HCT116 (cell line): ENCODE measurements around the gene LMBR1. TPM values are rescaled to one million over a fixed set of nuclear protein-coding genes. Genes with fewer than 3 reads are reported as not detected.
"Not testable (repeated sequence)": the region's sequence is repeated elsewhere in the genome, so short reads cannot be mapped to it uniquely, and the experiment has no call there.

Source experiments
- ATAC-seq: fragments of 200-7000 bp; cut with Tn5 transposase; 2 replicates; pipeline ENCODE4 v1.9.1; 2020; ENCODE audit warnings: mild to moderate bottlenecking, moderate library complexity
- BruUV-seq: library from RNA; stranded (reverse); fragments of 400-500 nt; replicated peaks from 2 replicates; lab custom pipeline; 2021; lab: Mats Ljungman, UMichigan
- CTCF ChIA-PET: fragments of 300-600 bp; sonication (Branson Sonifier 250); formaldehyde crosslinking; loops from one replicate; lab custom pipeline; 2021; ENCODE audit warnings: antibody characterized with exemption; lab: Charles Lee
- POLR2A ChIA-PET: fragments of 300-600, 350-600 bp; sonication (Branson Sonifier 250); formaldehyde crosslinking; loops from one replicate; lab custom pipeline; 2021; ENCODE audit warnings: antibody characterized with exemption; lab: Charles Lee
- RAD21 ChIA-PET, 2 experiments: fragments of 300-600 bp; sonication (Branson Sonifier 250); formaldehyde crosslinking; loops; one replicate each; lab custom pipeline; 2023; ENCODE audit warnings: low total read pairs in 2 of 2; ENCODE audit not compliant: uncharacterized antibody in 2 of 2, unreplicated experiment in 2 of 2, low non-redundant PET in 1 of 2; lab: Charles Lee
- DNase-seq: peaks from one replicate; pipeline ENCODE4 v3.0.0-alpha.2; 2010; ENCODE audit warnings: low read depth, low spot score
- H2AFZ ChIP-seq: fragments of 200-600 bp; shearing (Covaris generic), sonication (generic); 2 replicates; pipeline ENCODE4 v1.6.1; 2017; ENCODE audit warnings: low read depth, mixed run types, mixed read lengths, antibody characterized with exemption, low read length; ENCODE audit not compliant: poor library complexity, severe bottlenecking
- H3K27ac ChIP-seq: 2 replicates; pipeline ENCODE4 v1.5.1; 2012; ENCODE audit warnings: low read depth, low read length
- H3K27me3 ChIP-seq: fragments of 200-600 bp; sonication (generic); 2 replicates; pipeline ENCODE4 v1.6.1; 2016; ENCODE audit warnings: mixed run types, low read length, mixed read lengths; ENCODE audit not compliant: insufficient read depth
- H3K36me3 ChIP-seq, 2 experiments: fragments of 200-500 bp in 1 of 2; fragments of 200-600 bp in 1 of 2; sonication (Bioruptor generic) in 1 of 2; sonication (generic) in 1 of 2; 2 replicates each; pipeline versions ENCODE4 v1.5.1 to v1.6.1; 2014 to 2016; ENCODE audit warnings: low read length in 2 of 2, inconsistent platforms in 1 of 2, mixed read lengths in 1 of 2, mixed run types in 1 of 2; ENCODE audit not compliant: insufficient read depth in 2 of 2, control insufficient read depth in 1 of 2
- H3K4me1 ChIP-seq, 2 experiments: fragments of 200-600 bp in 1 of 2; sonication (generic) in 1 of 2; 2 replicates each; pipeline versions ENCODE4 v1.5.1 to v1.6.1; 2012 to 2017; ENCODE audit warnings: low read length in 2 of 2, inconsistent platforms in 1 of 2, mild to moderate bottlenecking in 1 of 2, mixed read lengths in 1 of 2, mixed run types in 1 of 2, moderate library complexity in 1 of 2; ENCODE audit not compliant: insufficient read depth in 2 of 2, control insufficient read depth in 1 of 2
- H3K4me2 ChIP-seq: fragments of 200-600 bp; sonication (generic); 2 replicates; pipeline ENCODE4 v1.6.1; 2017; ENCODE audit warnings: mixed run types, low read length, mixed read lengths
- H3K4me3 ChIP-seq, 2 experiments: fragments of 200-600 bp in 1 of 2; sonication (generic) in 1 of 2; replicated peaks in 1 of 2; 2 replicates each; pipeline ENCODE4 v1.5.1; 2011 to 2016; ENCODE audit warnings: low read length in 2 of 2, control low read depth in 1 of 2, low read depth in 1 of 2, mild to moderate bottlenecking in 1 of 2, mixed read lengths in 1 of 2, mixed run types in 1 of 2
- H3K79me2 ChIP-seq: fragments of 200-600 bp; sonication (generic); 2 replicates; pipeline ENCODE4 v1.6.1; 2017; ENCODE audit warnings: mild to moderate bottlenecking, mixed run types, low read length, moderate library complexity, mixed read lengths; ENCODE audit not compliant: insufficient read depth
- H3K9ac ChIP-seq: fragments of 200-600 bp; sonication (generic); 2 replicates; pipeline ENCODE4 v1.6.1; 2016; ENCODE audit warnings: low read length, mixed read lengths
- H3K9me2 ChIP-seq: fragments of 200-600 bp; sonication (generic), shearing (Covaris generic); 2 replicates; pipeline ENCODE4 v1.6.1; 2017; ENCODE audit warnings: mixed run types, mild to moderate bottlenecking, moderate library complexity; ENCODE audit not compliant: insufficient read depth
- H3K9me3 ChIP-seq, 2 experiments: fragments of 200-500 bp in 1 of 2; fragments of 200-600 bp in 1 of 2; sonication (Bioruptor generic) in 1 of 2; sonication (generic) in 1 of 2; 2 replicates each; pipeline ENCODE4 v1.6.1; 2014 to 2017; ENCODE audit warnings: low read length in 2 of 2, mixed read lengths in 2 of 2, inconsistent platforms in 1 of 2, low read depth in 1 of 2, mild to moderate bottlenecking in 1 of 2, mixed run types in 1 of 2, moderate library complexity in 1 of 2; ENCODE audit not compliant: control insufficient read depth in 1 of 2, insufficient read depth in 1 of 2
- H4K20me1 ChIP-seq: fragments of 200-600 bp; sonication (generic), shearing (Covaris generic); 2 replicates; pipeline ENCODE4 v1.6.1; 2017; ENCODE audit warnings: mixed run types, mild to moderate bottlenecking, moderate library complexity; ENCODE audit not compliant: insufficient read depth
- ELF1 ChIP-seq: IDR thresholded peaks from 2 replicates; pipeline ENCODE4 v1.6.1; 2012; ENCODE audit warnings: low read depth, borderline replicate concordance
- EZH2 ChIP-seq: fragments of 200-600 bp; sonication (generic); IDR thresholded peaks from 2 replicates; pipeline ENCODE4 v1.6.1; 2017; ENCODE audit warnings: antibody characterized with exemption, mixed run types
- POLR2A ChIP-seq: IDR thresholded peaks from 2 replicates; pipeline ENCODE4 v1.7.0; 2011; ENCODE audit warnings: borderline replicate concordance; ENCODE audit not compliant: insufficient read depth, insufficient read length; ENCODE audit errors: extremely low read depth
- TCF7L2 ChIP-seq: IDR thresholded peaks from 2 replicates; pipeline ENCODE4 v1.7.0; 2011; ENCODE audit warnings: borderline replicate concordance, inconsistent platforms; ENCODE audit not compliant: insufficient read depth, insufficient read length; ENCODE audit errors: extremely low read depth
- ZFX ChIP-seq: fragments of 450-650 bp; IDR thresholded peaks from 2 replicates; pipeline ENCODE4 v1.6.1; 2017
- intact Hi-C: fragments of 100-400 bp; cut with micrococcal nuclease; formaldehyde crosslinking; loops from 2 replicates; pipeline ENCODE4 v1.10.0; 2022
- total RNA-seq: library from RNA; stranded (reverse); gene quantifications from one replicate; pipeline ENCODE4 v1.2.1, GENCODE V29; 2021; ENCODE audit not compliant: unreplicated experiment
- TF ChIP-seq, protein P1 (sequence below): IDR thresholded peaks from 2 replicates; pipeline ENCODE4 v1.6.1; 2012

The LMBR1 gene
- total RNA-seq, 1 experiment from 2014 or later = 84.0 TPM

- TF ChIP-seq TCF7L2 (no peak), POLR2A (no peak)
- TF ChIP-seq, protein P1, sequence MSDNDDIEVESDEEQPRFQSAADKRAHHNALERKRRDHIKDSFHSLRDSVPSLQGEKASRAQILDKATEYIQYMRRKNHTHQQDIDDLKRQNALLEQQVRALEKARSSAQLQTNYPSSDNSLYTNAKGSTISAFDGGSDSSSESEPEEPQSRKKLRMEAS = no peak
Observed at GRCh38 chr7:156881679-156882078, 11.3 kb downstream of the LMBR1 start (continued).

- Histone ChIP-seq H3K27ac (no peak overlapping the region), H3K9me2 (no peaks in the 10 kb centered on the region), H3K4me2 (no peak overlapping the region), H3K27me3 (no peaks in the 10 kb centered on the region), H3K9me3 (no peaks in the 10 kb centered on the region), H3K4me1 (no peaks in the 10 kb centered on the region), H2AFZ (no peak overlapping the region), H4K20me1 (peaks cover 5% of the 10 kb centered on the region; the same call in 1 of the 2 replicates), H3K4me3 (no peak overlapping the region), H3K79me2 (peaks cover 83% of the 10 kb centered on the region), H3K36me3 (no peaks in the 10 kb centered on the region), H3K9ac (no peak overlapping the region)
- TF ChIP-seq POLR2A = no peak
- no peak for TF ChIP-seq ZFX
- TF ChIP-seq EZH2 = no peak
- no peak for TF ChIP-seq ELF1
- TF ChIP-seq TCF7L2 = no peak
- POLR2A ChIA-PET = interaction anchor here (1.6 kb wide), 1 partner anchor 17 kb away, joined by 4 read pairs; the partner anchor contains the start of gene LMBR1
- BruUV-seq = no TSS peak
- intact Hi-C loops = no loop called here
- CTCF ChIA-PET = no interaction called here
- ATAC-seq (no peak), DNase-seq (no peak)
- RAD21 ChIA-PET = no interaction called here
Observed at GRCh38 chr7:156875766-156876165, 17.2 kb downstream of the LMBR1 start.

DNA sequence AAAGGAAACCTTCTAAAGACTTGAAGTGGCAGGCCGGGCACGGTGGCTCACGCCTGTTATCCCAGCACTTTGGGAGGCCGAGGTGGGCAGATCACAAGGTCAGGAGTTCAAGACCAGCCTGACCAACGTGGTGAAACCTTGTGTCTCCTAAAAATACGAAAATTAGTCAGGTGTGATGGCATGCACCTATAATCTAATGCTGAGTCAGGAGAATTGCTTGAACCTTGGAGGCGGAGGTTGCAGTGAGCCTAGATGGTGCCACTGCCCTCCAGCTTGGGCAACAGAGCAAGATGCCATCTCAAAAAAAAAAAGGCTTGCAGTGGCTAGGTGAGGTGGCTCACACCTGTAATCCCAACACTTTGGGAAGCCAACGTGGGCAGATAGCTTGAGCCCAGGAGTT is 24.6 kb downstream of the LMBR1 start:
- H3K9ac ChIP-seq, POLR2A ChIA-PET, CTCF ChIA-PET, H3K4me3 ChIP-seq, H3K9me2 ChIP-seq, H3K4me2 ChIP-seq, ATAC-seq, H3K27me3 ChIP-seq, H3K27ac ChIP-seq, intact Hi-C loops, DNase-seq, BruUV-seq, RAD21 ChIA-PET, H2AFZ ChIP-seq, H3K36me3 ChIP-seq, H3K4me1 ChIP-seq, H3K9me3 ChIP-seq, H4K20me1 ChIP-seq: not testable (repeated sequence)
- H3K79me2 ChIP-seq = peaks cover 92% of the 10 kb centered on the region
